Nephron (organoid): ENCODE data around the gene SPEM3.
A peak's percentile ranks its signal among the peaks of the same experiment; 100 is the strongest.

Source experiments
- H3K27ac Mint-ChIP-seq, 3 experiments: 2 replicates each; pipeline ENCODE4 v1.8.0; 2020; ENCODE audit warnings: mixed read lengths in 3 of 3, mild to moderate bottlenecking in 2 of 3, moderate library complexity in 1 of 3
- H3K27me3 Mint-ChIP-seq: 2 replicates; pipeline ENCODE4 v1.8.0; 2021; ENCODE audit warnings: low read depth, mild to moderate bottlenecking, moderate library complexity, mixed read lengths
- H3K36me3 Mint-ChIP-seq: 2 replicates; pipeline ENCODE4 v1.8.0; 2020; ENCODE audit warnings: low read depth, mixed read lengths
- H3K4me1 Mint-ChIP-seq: 2 replicates; pipeline ENCODE4 v1.8.0; 2020; ENCODE audit warnings: mixed read lengths
- H3K4me3 Mint-ChIP-seq, 3 experiments: 2 replicates each; pipeline ENCODE4 v1.8.0; 2020; ENCODE audit warnings: mild to moderate bottlenecking in 3 of 3, mixed read lengths in 3 of 3, moderate library complexity in 2 of 3
- H3K9me3 Mint-ChIP-seq: 2 replicates; pipeline ENCODE4 v1.8.0; 2020; ENCODE audit warnings: mixed read lengths
- TF ChIP-seq, protein P1 (sequence below), 3 experiments: fragments of 200-600 bp; sonication (generic); IDR thresholded peaks; one replicate each; pipeline ENCODE4 v1.5.0; 2021; ENCODE audit warnings: antibody characterized with exemption in 3 of 3; ENCODE audit not compliant: unreplicated experiment in 3 of 3

The SPEM3 gene

DNA sequence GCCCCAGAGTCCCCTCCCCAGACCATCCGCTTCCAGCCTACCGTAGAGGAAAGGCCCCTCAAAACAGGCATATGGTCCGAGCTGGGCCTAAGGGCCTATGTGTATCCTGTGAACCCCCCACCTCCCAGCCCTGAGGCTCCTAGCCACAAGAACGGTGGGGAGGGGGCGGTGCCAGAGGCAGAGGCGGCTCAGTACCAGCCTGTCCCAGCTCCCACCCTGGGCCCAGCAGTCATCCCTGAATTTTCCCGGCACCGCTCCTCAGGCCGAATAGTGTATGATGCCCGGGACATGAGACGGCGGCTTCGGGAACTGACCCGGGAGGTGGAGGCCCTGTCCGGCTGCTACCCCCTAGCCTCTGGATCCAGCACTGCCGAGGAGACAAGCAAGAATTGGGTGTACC, 7.5 kb upstream of the SPEM3 start:
- Mint-ChIP-seq H3K4me3 (no peak overlapping the region), H3K27ac (no peak overlapping the region), H3K36me3 (peaks cover 5% of the 10 kb centered on the region), H3K9me3 (no peaks in the 10 kb centered on the region), H3K27me3 (peaks cover 4% of the 10 kb centered on the region), H3K4me1 (peaks cover 6% of the 10 kb centered on the region)
- TF ChIP-seq, protein P1, sequence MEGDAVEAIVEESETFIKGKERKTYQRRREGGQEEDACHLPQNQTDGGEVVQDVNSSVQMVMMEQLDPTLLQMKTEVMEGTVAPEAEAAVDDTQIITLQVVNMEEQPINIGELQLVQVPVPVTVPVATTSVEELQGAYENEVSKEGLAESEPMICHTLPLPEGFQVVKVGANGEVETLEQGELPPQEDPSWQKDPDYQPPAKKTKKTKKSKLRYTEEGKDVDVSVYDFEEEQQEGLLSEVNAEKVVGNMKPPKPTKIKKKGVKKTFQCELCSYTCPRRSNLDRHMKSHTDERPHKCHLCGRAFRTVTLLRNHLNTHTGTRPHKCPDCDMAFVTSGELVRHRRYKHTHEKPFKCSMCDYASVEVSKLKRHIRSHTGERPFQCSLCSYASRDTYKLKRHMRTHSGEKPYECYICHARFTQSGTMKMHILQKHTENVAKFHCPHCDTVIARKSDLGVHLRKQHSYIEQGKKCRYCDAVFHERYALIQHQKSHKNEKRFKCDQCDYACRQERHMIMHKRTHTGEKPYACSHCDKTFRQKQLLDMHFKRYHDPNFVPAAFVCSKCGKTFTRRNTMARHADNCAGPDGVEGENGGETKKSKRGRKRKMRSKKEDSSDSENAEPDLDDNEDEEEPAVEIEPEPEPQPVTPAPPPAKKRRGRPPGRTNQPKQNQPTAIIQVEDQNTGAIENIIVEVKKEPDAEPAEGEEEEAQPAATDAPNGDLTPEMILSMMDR (IDR thresholded peaks at IDR 0.05; ENCODE audit: unreplicated experiment in 3 of 3) = no peak

DNA sequence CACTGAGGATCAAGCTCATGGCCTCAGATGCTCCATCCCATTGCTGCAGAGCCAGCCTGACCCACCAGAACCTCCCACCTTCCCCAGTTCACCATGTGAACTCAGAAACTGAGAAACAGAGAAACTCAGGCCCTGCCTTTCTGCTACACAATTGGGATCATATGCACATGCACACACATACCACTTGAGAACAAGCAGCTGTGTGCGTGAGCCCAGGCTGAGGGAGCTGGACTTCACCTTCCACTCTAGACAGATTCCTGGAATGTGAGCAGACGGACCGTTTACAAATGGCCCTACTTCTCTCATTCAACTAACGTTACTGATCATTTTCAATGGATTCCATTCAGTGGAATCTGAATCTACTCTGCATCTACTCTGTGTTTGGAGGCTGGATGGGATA, 5.0 kb upstream of the SPEM3 start:
- H3K4me1 Mint-ChIP-seq = peaks cover 6% of the 10 kb centered on the region
- TF ChIP-seq, protein P1 (IDR thresholded peaks at IDR 0.05; ENCODE audit: unreplicated experiment in 3 of 3) = no peak
- H3K9me3 Mint-ChIP-seq = no peaks in the 10 kb centered on the region
- peak overlapping the region; percentile 15 to 54 (median 53) for H3K27ac Mint-ChIP-seq
- no peaks in the 10 kb centered on the region for H3K36me3 Mint-ChIP-seq
- peaks cover 4% of the 10 kb centered on the region for H3K27me3 Mint-ChIP-seq
- no peak overlapping the region for H3K4me3 Mint-ChIP-seq

DNA sequence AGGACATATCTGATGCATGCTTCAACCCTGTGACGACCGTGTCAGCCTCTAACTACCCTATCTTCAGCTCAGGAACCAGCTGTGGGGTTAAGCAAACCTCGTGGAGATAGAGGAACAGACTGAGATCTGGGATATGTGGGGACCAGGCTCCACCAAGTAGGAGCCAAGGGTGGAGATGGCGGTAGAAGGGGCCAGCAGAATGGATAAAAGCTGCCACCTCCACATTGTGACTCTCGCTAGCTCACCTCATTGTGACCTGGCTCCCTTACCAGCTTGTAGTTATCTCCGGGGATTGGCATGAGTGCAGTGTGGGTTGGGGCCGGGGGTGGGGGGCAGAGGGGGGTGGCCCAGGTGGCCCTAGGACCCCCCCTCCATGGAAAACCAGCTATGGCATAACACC, 3.3 kb upstream of the SPEM3 start, which contains the start of gene SPEM2:
TSS of gene SPEM2 (plus strand) at position 301 of the 400 bp plus-strand sequence. CDS start at position 374, 73 bp downstream.
- Mint-ChIP-seq H3K36me3 (no peaks in the 10 kb centered on the region), H3K4me3 (no peak within 1 kb of the TSS), H3K4me1 (peaks cover 6% of the 10 kb centered on the region), H3K9me3 (no peaks in the 10 kb centered on the region), H3K27me3 (peaks cover 4% of the 10 kb centered on the region), H3K27ac (no peak within 1 kb of the TSS)
- TF ChIP-seq, protein P1 (IDR thresholded peaks at IDR 0.05; ENCODE audit: unreplicated experiment in 3 of 3) = no peak

DNA sequence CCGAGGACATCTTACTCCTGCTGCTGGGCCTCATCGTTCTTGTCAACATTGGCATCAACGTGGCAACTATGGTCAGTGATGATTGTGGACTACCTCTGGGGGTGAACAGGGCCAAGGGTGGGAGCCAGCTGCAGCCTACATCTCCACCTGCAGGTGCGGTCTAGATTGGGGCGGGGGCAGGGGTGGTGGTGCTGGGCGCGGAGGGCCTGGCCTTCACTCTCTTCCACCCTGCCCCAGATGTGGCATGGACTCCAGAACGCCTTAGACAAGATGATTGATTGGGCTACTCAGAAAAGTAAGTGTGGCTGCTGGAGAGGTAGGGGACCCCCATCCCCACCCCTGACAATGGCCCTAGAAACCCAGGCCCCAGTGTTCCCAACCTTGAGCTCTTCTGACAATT, 2.9 kb upstream of the SPEM3 start:
- H3K4me1 Mint-ChIP-seq = peaks cover 6% of the 10 kb centered on the region
- H3K27ac Mint-ChIP-seq = no peak overlapping the region
- H3K4me3 Mint-ChIP-seq = no peak overlapping the region
- H3K27me3 Mint-ChIP-seq = peaks cover 8% of the 10 kb centered on the region
- H3K9me3 Mint-ChIP-seq = no peaks in the 10 kb centered on the region
- TF ChIP-seq, protein P1 (IDR thresholded peaks at IDR 0.05; ENCODE audit: unreplicated experiment in 3 of 3) = no peak
- no peaks in the 10 kb centered on the region for H3K36me3 Mint-ChIP-seq

DNA sequence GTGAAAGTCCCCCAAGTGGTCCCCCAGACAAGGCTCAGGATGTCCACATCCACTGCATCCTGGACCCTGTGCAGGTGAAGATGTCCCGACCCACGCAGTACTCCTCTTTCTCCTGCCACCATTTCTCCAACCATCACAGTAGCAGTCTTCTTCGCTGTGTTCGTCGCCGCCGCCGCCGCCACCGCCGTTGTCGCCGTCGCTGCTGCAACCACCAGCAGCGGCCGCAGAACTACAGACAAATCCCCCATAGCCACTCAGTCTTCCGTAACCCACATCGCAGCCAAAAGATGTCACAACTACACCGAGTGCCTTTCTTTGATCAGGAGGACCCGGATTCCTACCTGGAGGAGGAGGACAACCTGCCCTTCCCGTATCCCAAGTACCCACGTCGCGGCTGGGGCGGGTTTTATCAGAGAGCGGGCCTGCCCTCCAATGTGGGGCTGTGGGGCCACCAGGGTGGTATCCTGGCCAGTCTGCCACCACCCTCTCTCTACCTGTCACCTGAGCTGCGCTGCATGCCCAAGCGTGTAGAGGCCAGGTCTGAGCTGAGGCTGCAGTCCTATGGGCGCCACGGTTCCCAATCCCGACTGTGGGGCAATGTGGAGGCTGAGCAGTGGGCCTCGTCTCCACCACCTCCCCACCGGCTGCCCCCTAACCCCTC, 2.3 kb upstream of the SPEM3 start:
- H3K27me3 Mint-ChIP-seq = peaks cover 9% of the 10 kb centered on the region
- H3K4me1 Mint-ChIP-seq = peaks cover 6% of the 10 kb centered on the region
- H3K27ac Mint-ChIP-seq = no peak overlapping the region

More for the DNA sequence above, 2.3 kb upstream of the SPEM3 start:
- H3K9me3 Mint-ChIP-seq = no peaks in the 10 kb centered on the region
- no peak overlapping the region for H3K4me3 Mint-ChIP-seq
- H3K36me3 Mint-ChIP-seq = no peaks in the 10 kb centered on the region
- TF ChIP-seq, protein P1 (IDR thresholded peaks at IDR 0.05; ENCODE audit: unreplicated experiment in 3 of 3) = no peak
